Astrocyte (in vitro differentiated cells and primary cell): ENCODE results near the gene APC2.

Source experiments
- CTCF ChIP-seq: IDR thresholded peaks from 2 replicates; pipeline ENCODE4 v1.5.1; 2011; ENCODE audit warnings: low read depth, mild to moderate bottlenecking, inconsistent platforms, low read length, moderate library complexity; ENCODE audit not compliant: insufficient read depth
- EZH2 ChIP-seq: IDR thresholded peaks from 2 replicates; pipeline ENCODE4 v1.6.1; 2012; ENCODE audit warnings: mild to moderate bottlenecking, low read length, inconsistent platforms; ENCODE audit not compliant: insufficient read depth

- TF ChIP-seq CTCF = no peak
- no peak for TF ChIP-seq EZH2
These were observed 27.0 kb upstream of the APC2 start for GRCh38 chr19:1422943-1423342.
